HG03045 (cell line): Measurements from ENCODE around the gene IGF2R.
A peak's percentile ranks its signal among the peaks of the same experiment; 100 is the strongest.
"Not testable (repeated sequence)": the region's sequence is repeated elsewhere in the genome, so short reads cannot be mapped to it uniquely, and the experiment has no call there.

Source experiments
- ATAC-seq: cut with Tn5 transposase; IDR thresholded peaks from one replicate; pipeline ENCODE4 v1.9.1; 2021; ENCODE audit warnings: mild to moderate bottlenecking, moderate library complexity; ENCODE audit not compliant: unreplicated experiment

IGF2R gene

GRCh38 chr6:159948199-159948598 lies 20.7 kb upstream of the IGF2R start:
- no peak for ATAC-seq

GRCh38 chr6:159951772-159952171 lies 17.1 kb upstream of the IGF2R start:
- no peak for ATAC-seq

GRCh38 chr6:159952289-159953005 lies 16.4 kb upstream of the IGF2R start:
- no peak for ATAC-seq

GRCh38 chr6:159953091-159953601 lies 15.7 kb upstream of the IGF2R start:
- ATAC-seq = no peak

- ATAC-seq = no peak
These were observed 12.9 kb upstream of the IGF2R start for GRCh38 chr6:159955945-159956361.

- no peak for ATAC-seq
These were observed 11.7 kb upstream of the IGF2R start for GRCh38 chr6:159957071-159957673.

GRCh38 chr6:159959165-159959975 lies 9.5 kb upstream of the IGF2R start:
- ATAC-seq = peak; percentile 42

GRCh38 chr6:159959976-159960384 lies 8.9 kb upstream of the IGF2R start:
- ATAC-seq = no peak

GRCh38 chr6:159960485-159960884 lies 8.4 kb upstream of the IGF2R start:
- ATAC-seq = no peak

- no peak for ATAC-seq
These were observed 7.4 kb upstream of the IGF2R start for GRCh38 chr6:159961528-159961927.

- no peak for ATAC-seq
These were observed 5.8 kb upstream of the IGF2R start for GRCh38 chr6:159963111-159963510.

GRCh38 chr6:159964046-159964445 lies 4.8 kb upstream of the IGF2R start:
- no peak for ATAC-seq

- ATAC-seq = no peak
These were observed 2.5 kb upstream of the IGF2R start for GRCh38 chr6:159966339-159966738.

- ATAC-seq = no peak
These were observed 1.9 kb upstream of the IGF2R start for GRCh38 chr6:159966981-159967380.

- not testable (repeated sequence) for ATAC-seq
These were observed 1.3 kb upstream of the IGF2R start for GRCh38 chr6:159967621-159968020.

GRCh38 chr6:159969204-159969912 lies 476 bp downstream of the IGF2R start:
- peak; percentile 39 for ATAC-seq

- ATAC-seq = no peak
These were observed 1.0 kb downstream of the IGF2R start for GRCh38 chr6:159969921-159970320.

GRCh38 chr6:159970659-159971063 lies 1.8 kb downstream of the IGF2R start:
- ATAC-seq = no peak

GRCh38 chr6:159971341-159972178 lies 2.7 kb downstream of the IGF2R start:
- ATAC-seq = no peak
